Measurements from ENCODE around the gene HGS. TPM values are rescaled to one million over a fixed set of nuclear protein-coding genes. Genes with fewer than 3 reads are reported as not detected.

Gene HGS
- total RNA-seq, 4 donors from 2014 or later: 62.9 to 98.3 (median 67.3) TPM

DNA sequence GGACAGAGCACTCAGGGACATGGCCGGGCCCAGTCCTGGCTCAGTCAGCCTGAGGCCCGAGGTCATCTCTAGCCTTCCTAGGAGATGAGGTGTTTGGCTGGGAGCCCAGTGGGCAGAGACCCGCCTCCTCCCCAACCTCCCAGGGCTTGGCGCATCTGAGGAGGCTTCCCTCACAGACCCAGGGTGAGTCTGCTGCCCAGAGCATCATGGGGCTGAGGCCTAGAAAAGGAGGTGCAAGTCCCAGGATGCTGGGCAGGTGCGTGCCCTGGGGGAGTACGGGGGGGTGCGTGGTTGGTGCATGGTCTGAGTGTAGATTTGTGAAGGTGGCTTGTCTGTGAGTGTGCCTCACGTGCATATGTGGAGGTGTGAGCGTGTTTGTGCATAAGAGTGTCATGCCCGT is 32.1 kb upstream of the HGS start:
- no peaks in the 10 kb centered on the region for H3K9me3 ChIP-seq
- intact Hi-C loops (cut with DNase I): no loop called here
- TF ChIP-seq POLR2A (IDR thresholded peaks at IDR 0.05): no peak
- TF ChIP-seq, protein P1, sequence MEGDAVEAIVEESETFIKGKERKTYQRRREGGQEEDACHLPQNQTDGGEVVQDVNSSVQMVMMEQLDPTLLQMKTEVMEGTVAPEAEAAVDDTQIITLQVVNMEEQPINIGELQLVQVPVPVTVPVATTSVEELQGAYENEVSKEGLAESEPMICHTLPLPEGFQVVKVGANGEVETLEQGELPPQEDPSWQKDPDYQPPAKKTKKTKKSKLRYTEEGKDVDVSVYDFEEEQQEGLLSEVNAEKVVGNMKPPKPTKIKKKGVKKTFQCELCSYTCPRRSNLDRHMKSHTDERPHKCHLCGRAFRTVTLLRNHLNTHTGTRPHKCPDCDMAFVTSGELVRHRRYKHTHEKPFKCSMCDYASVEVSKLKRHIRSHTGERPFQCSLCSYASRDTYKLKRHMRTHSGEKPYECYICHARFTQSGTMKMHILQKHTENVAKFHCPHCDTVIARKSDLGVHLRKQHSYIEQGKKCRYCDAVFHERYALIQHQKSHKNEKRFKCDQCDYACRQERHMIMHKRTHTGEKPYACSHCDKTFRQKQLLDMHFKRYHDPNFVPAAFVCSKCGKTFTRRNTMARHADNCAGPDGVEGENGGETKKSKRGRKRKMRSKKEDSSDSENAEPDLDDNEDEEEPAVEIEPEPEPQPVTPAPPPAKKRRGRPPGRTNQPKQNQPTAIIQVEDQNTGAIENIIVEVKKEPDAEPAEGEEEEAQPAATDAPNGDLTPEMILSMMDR (IDR thresholded peaks at IDR 0.05): no peak
- H3K27me3 ChIP-seq: peaks cover 6% of the 10 kb centered on the region
- no peaks in the 10 kb centered on the region for H3K36me3 ChIP-seq
- H3K27ac ChIP-seq: no peak overlapping the region
- H3K4me3 ChIP-seq (replicated peaks in 1 of 3): no peak overlapping the region
- peak; percentile 29 to 35 for DNase-seq
- 74 to 82% methylated on average over 7 to 8 of the region's 10 CpGs for WGBS, 2 donors
- no peaks in the 10 kb centered on the region for H3K4me1 ChIP-seq

GRCh38 chr17:81652906-81653771 is 30.7 kb upstream of the HGS start:
- H3K36me3 ChIP-seq: no peaks in the 10 kb centered on the region
- no peaks in the 10 kb centered on the region for H3K4me1 ChIP-seq
- no peak for DNase-seq
- no peak overlapping the region for H3K4me3 ChIP-seq (replicated peaks in 1 of 3)
- H3K27me3 ChIP-seq: peaks cover 6% of the 10 kb centered on the region
- no peak for TF ChIP-seq POLR2A (IDR thresholded peaks at IDR 0.05)
- TF ChIP-seq, protein P1 (IDR thresholded peaks at IDR 0.05): no peak
- no peaks in the 10 kb centered on the region for H3K9me3 ChIP-seq
- 31 to 33% methylated on average over 16 to 22 of the region's 27 CpGs for WGBS, 2 donors
- intact Hi-C loops (cut with DNase I): no loop called here
- H3K27ac ChIP-seq: no peak overlapping the region

DNA sequence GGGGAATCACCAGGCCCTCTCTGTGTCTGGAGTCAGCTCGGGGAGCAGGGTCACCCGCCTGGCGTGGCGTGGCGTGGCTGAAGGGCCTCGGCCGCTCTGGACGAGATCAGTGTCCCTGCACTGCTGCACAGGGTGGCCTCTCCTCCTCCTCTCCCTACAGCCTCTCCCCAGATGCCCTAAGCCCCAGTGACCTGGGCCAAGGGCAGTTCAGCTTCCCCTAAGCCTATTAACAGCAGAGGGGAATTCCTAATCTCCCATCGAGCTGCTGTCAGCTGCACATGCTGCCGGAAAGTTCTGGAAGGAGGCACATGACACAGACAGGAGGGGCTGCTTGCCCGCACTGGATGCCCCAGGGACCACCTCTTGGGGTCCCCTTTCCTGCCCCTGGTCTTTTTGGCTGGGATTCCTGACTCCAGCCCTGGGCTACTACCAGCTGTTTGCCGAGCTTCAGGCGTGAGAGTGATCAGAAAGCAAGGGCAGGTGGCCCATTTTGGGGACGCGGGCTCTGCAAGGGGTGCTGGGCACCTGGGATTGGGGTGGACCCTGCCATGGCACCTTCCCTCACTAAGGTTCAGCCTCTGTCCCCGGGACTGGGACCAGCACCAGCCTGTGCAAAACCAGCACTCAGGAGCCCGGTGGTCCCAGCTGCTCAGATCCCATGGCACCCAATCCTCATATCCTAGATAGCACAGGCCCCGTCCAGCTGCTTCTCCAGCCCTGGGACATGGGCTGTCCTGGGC is 28.3 kb upstream of the HGS start:
- Histone ChIP-seq H3K9me3 (no peaks in the 10 kb centered on the region), H3K36me3 (no peaks in the 10 kb centered on the region), H3K27me3 (no peaks in the 10 kb centered on the region), H3K4me3 (replicated peaks in 1 of 3) (no peak overlapping the region), H3K27ac (no peak overlapping the region), H3K4me1 (no peaks in the 10 kb centered on the region)
- TF ChIP-seq, protein P1 (IDR thresholded peaks at IDR 0.05): no peak
- no peak for TF ChIP-seq POLR2A (IDR thresholded peaks at IDR 0.05)
- intact Hi-C loops (cut with DNase I): no loop called here
- DNase-seq: no peak
- 69 to 76% methylated on average over 9 to 15 of the region's 18 CpGs for WGBS, 2 donors

GRCh38 chr17:81656118-81656743 is 27.6 kb upstream of the HGS start, which contains the start of gene PDE6G:
PDE6G (minus strand) TSS chr17:81656542; CDS start chr17:81653305, 3,237 bp downstream.
- Histone ChIP-seq H3K27me3 (no peaks in the 10 kb centered on the region), H3K9me3 (no peaks in the 10 kb centered on the region), H3K36me3 (no peaks in the 10 kb centered on the region), H3K4me3 (replicated peaks in 1 of 3) (no peak within 1 kb of the TSS), H3K27ac (no peak within 1 kb of the TSS), H3K4me1 (no peaks in the 10 kb centered on the region)
- WGBS, 2 donors: 77 to 80% methylated on average over 5 to 10 of the region's 15 CpGs
- no peak for DNase-seq
- no peak for TF ChIP-seq POLR2A (IDR thresholded peaks at IDR 0.05)
- TF ChIP-seq, protein P1 (IDR thresholded peaks at IDR 0.05): no peak
- intact Hi-C loops (cut with DNase I): no loop called here

All from thyroid gland (tissue), 4 donors.